HCT116 (cell line): ENCODE data around the gene CPTP.

ENCODE experiments used
- ATF3 ChIP-seq: IDR thresholded peaks from 2 replicates; pipeline ENCODE4 v1.6.1; 2012
- CTCF ChIP-seq, 3 experiments: fragments of 200-600 bp in 1 of 3; sonication (generic) in 1 of 3; IDR thresholded peaks in 2 of 3; conservative IDR thresholded peaks in 1 of 3; 2 replicates each; pipeline ENCODE4 v1.5.1; 2012 to 2017; ENCODE audit warnings: low read depth in 2 of 3, low read length in 2 of 3, antibody characterized with exemption in 1 of 3, borderline replicate concordance in 1 of 3, control low read depth in 1 of 3, mild to moderate bottlenecking in 1 of 3, mixed read lengths in 1 of 3, mixed run types in 1 of 3, moderate library complexity in 1 of 3; ENCODE audit not compliant: insufficient read depth in 1 of 3
- EZH2 ChIP-seq: fragments of 200-600 bp; sonication (generic); IDR thresholded peaks from 2 replicates; pipeline ENCODE4 v1.6.1; 2017; ENCODE audit warnings: antibody characterized with exemption, mixed run types
- EZH2phosphoT487 ChIP-seq: fragments of 200-600 bp; IDR thresholded peaks from 2 replicates; pipeline ENCODE4 v1.6.1; 2018; ENCODE audit warnings: antibody characterized with exemption, borderline replicate concordance
- JUND ChIP-seq: IDR thresholded peaks from 2 replicates; pipeline ENCODE4 v1.6.1; 2012
- POLR2A ChIP-seq: IDR thresholded peaks from 2 replicates; pipeline ENCODE4 v1.7.0; 2011; ENCODE audit warnings: borderline replicate concordance; ENCODE audit not compliant: insufficient read depth, insufficient read length; ENCODE audit errors: extremely low read depth
- POLR2AphosphoS5 ChIP-seq: IDR thresholded peaks from 2 replicates; pipeline ENCODE4 v1.6.1; 2011; ENCODE audit warnings: mild to moderate bottlenecking, low read depth, low read length, moderate library complexity
- RAD21 ChIP-seq: IDR thresholded peaks from 2 replicates; pipeline ENCODE4 v1.6.1; 2012; ENCODE audit warnings: low read depth, mild to moderate bottlenecking
- REST ChIP-seq: IDR thresholded peaks from 2 replicates; pipeline ENCODE4 v1.6.1; 2012; ENCODE audit warnings: low read depth
- YY1 ChIP-seq: IDR thresholded peaks from 2 replicates; pipeline ENCODE4 v1.6.1; 2011; ENCODE audit warnings: low read length, low read depth, moderate library complexity, mild to moderate bottlenecking; ENCODE audit not compliant: insufficient replicate concordance; ENCODE audit errors: extremely low read depth

- TF ChIP-seq POLR2A, result no peak
- no peak for TF ChIP-seq CTCF (IDR thresholded peaks at IDR 0.05 in 2 of 3, conservative IDR thresholded peaks at IDR 0.05 in 1 of 3; ENCODE audit: borderline replicate concordance in 1 of 3, insufficient read depth in 1 of 3, low read depth in 2 of 3, low read length in 2 of 3)
- TF ChIP-seq EZH2, result no peak
- no peak for TF ChIP-seq REST
- TF ChIP-seq RAD21, result no peak
- no peak for TF ChIP-seq POLR2AphosphoS5
- TF ChIP-seq EZH2phosphoT487, result no peak
- TF ChIP-seq YY1, result no peak
- no peak for TF ChIP-seq ATF3
- no peak for TF ChIP-seq JUND
Measured at GRCh38 chr1:1358433-1359271, 34.0 kb downstream of the CPTP start, which contains the start of gene MXRA8.
